Esophagus muscularis mucosa (tissue), 3 donors: Measurements from ENCODE around the gene MLST8.
A peak's percentile ranks its signal among the peaks of the same experiment; 100 is the strongest.

Experiments used
- CTCF ChIP-seq, 3 experiments: fragments of 200-600 bp in 2 of 3; fragments of 450-650 bp in 1 of 3; sonication (generic) in 2 of 3; IDR thresholded peaks; one replicate each; pipeline ENCODE4 v1.5.1; 2017 to 2019; ENCODE audit warnings: antibody characterized with exemption in 3 of 3, mild to moderate bottlenecking in 2 of 3, moderate library complexity in 1 of 3
- POLR2AphosphoS5 ChIP-seq, 2 donors: sonication (generic); formaldehyde crosslinking; IDR thresholded peaks; one replicate each; pipeline ENCODE4 v1.6.1; 2017; ENCODE audit warnings: antibody characterized with exemption in 2 of 2

- TF ChIP-seq CTCF (IDR thresholded peaks at IDR 0.05) (peak; percentile 76 to 86 (median 80)), POLR2AphosphoS5 (IDR thresholded peaks at IDR 0.05) (peak; percentile 92 to 93)
Observed at GRCh38 chr16:2251296-2252111, 46.2 kb downstream of the MLST8 start, which contains the start of gene ECI1.
